ENCODE results near the gene TNC.

GRCh38 chr9:114990901-114991300, 127.1 kb downstream of the TNC start:
- TF ChIP-seq CTCF (IDR thresholded peaks at IDR 0.05) = no peak
- TF ChIP-seq POLR2A (IDR thresholded peaks at IDR 0.05) = no peak
